ENCODE data around the gene LCE3D.
"Not testable (repeated sequence)": the region's sequence is repeated elsewhere in the genome, so short reads cannot be mapped to it uniquely, and the experiment has no call there.

LCE3D gene, protein sequence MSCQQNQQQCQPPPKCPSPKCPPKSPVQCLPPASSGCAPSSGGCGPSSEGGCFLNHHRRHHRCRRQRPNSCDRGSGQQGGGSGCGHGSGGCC

GRCh38 chr1:152580433-152580832 lies at the start of gene LCE3D:
LCE3D (minus strand) TSS chr1:152580516; CDS start chr1:152579936, 580 bp downstream.
- DNase-seq, result no peak

- no peak for DNase-seq
Observed at GRCh38 chr1:152626744-152627143, 46.4 kb upstream of the LCE3D start.

DNA sequence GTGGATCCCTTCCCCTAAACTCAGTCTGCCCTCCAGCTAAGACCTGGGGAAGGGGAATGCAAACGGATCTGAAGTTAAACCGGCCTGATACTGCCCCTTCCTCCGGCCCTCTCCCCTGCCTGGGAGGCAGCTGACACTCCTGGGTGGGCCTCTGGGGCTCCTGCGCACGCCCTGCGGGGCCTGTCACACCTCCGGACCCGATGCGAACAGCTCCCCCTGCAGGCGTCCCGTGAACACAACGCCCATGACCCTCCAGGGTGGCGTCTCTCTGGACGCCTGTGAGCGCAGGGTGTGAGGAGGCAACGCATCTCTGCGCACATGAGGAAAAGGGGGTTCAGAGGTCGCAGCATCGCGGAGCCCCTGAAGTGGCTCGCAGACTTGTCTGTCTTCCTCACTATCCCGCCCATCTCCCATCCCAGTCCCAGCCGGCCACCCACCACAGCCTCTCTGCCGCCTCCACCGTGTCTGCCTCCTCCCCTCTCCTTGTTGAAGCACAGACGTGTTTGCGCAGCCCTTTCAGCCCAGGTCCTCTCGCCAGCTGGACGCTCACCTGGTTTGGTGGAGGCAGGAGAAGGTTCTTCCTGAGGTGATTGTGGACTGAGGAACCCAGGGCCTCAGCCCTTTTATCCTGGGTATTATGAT lies 43.0 kb upstream of the LCE3D start:
- no peak for DNase-seq

GRCh38 chr1:152622803-152623202 lies 42.5 kb upstream of the LCE3D start, which contains the start of gene LCE3A:
LCE3A (minus strand) TSS chr1:152623103; CDS start chr1:152623103, 0 bp downstream.
- no peak for DNase-seq

- DNase-seq, result no peak
Observed at GRCh38 chr1:152621993-152622392, 41.7 kb upstream of the LCE3D start.

DNA sequence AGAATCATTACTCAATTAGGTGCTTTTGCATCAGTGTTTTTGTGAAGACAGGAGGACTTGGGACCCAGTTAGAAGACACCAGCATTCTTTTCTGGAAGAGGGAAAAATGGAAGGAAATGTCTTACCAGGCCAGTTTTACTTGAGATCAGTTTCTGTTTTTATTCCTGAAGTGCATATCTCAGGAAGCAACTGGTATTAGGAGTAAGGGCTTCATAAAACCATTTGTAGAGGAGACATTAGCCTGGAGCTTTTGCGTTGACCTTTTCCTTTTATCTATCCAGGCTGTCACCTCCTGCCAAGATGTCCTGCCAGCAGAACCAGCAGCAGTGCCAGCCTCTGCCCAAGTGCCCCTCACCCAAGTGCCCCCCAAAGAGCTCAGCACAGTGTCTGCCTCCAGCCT lies 33.2 kb upstream of the LCE3D start, which contains the start of gene LCE3B:
TSS of gene LCE3B (plus strand) at position 301 of the 400 bp plus-strand sequence. CDS start at position 301, 0 bp downstream.
- DNase-seq, result no peak

- no peak for DNase-seq
Observed at GRCh38 chr1:152599934-152600333, 19.6 kb upstream of the LCE3D start, which contains the start of gene LCE3C. LCE3C (plus strand) TSS chr1:152600234; CDS start chr1:152600732, 498 bp downstream.

DNA sequence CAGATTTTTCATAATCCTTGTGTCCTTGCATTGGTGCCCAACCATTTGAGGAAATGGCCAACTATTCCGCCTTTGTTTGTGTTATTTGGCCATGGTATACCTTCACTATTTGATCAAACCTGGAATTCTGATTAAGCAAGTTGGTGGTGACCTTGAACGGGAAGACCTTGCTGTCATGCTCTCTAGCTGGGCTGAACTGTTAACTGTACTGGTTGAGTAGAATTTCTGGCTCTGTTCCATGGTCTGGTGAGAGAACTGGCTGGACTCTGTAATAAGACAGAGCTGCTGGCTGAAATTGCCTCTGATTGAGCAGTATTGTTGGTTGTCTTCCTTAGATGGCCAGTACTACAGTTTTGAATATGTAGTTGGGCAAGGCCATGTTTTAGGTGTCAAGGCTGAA lies 16.7 kb upstream of the LCE3D start:
- DNase-seq, result no peak

DNA sequence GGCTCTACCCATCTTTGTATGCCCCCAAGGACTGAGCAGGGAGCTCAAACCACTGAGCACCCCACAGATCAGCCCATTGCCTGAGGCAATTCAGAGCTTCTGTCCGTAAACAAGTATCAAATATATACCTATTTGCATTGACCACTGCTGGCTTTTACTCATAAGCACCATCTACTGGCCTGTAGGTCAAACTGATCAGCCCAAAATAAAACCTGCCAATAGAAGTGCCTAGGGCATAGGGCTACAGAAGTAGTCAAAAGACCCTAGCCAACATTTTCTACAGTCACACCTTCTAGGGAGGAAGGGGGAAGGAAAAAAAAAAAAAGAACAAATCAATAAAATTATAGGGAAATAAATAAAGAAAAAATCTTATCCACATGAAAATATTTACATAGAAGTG lies 5.3 kb upstream of the LCE3D start:
- DNase-seq, result no peak

GRCh38 chr1:152582647-152583046 lies 2.3 kb upstream of the LCE3D start:
- no peak for DNase-seq

DNA sequence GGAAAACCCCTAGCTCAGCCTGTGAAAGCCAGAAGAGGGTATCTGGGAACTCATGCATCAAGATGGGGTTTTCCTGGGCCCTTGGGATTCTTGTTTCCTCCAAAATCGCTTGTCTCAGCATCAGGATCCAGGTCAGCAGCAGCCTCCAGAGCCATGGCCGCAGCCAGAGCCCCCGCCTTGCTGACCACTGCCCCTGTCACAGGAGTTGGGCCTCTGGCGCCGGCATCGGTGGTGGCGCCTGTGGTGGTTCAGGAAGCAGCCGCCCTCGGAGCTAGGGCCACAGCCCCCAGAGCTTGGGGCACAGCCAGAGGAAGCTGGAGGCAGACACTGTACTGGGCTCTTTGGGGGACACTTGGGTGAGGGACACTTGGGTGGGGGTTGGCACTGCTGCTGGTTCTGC lies 790 bp downstream of the LCE3D start:
- DNase-seq, result not testable (repeated sequence)

DNA sequence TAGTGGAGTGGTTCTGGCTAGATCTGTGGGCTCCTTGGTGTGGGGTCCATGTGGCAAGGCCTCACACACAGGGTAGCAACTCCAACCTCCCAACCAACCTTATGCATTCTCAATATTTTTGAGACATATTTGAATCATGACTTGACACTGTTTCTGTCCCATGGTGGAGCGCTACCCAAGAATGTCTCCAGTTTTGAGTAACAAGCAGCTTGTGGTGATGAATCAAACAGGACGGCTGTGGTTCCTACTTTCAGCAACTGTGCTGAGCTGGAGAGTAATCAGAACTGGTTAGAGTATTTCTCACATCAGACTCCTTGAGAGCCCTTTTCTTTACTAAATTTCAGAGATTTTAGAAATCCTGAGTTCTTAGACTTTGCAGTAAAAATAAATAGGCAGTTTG lies 3.1 kb downstream of the LCE3D start:
- DNase-seq, result no peak

DNA sequence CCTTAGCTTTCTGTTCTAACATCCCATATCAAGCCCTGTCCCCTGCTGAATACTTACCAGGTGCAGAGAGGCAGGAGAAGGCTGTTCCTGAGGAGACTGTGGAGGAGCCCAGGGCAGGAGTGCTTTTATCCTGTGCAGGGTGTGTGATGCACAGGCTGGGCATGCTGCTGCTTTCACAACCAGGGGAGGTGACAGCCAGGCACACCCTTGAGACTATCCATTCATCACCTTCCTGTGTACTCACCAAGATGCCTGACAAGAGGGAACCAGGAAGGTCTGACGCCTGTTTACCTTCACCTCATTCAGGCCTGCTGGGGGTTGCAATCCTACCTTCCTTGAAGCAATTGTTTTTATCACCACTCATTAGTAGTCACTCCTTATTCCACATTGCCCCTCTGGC lies 13.6 kb downstream of the LCE3D start, which contains the start of gene LCE3E:
TSS of gene LCE3E (minus strand) at position 100 of the 400 bp plus-strand sequence. CDS start 572 bp downstream, outside the sequence.
- DNase-seq, result no peak

DNA sequence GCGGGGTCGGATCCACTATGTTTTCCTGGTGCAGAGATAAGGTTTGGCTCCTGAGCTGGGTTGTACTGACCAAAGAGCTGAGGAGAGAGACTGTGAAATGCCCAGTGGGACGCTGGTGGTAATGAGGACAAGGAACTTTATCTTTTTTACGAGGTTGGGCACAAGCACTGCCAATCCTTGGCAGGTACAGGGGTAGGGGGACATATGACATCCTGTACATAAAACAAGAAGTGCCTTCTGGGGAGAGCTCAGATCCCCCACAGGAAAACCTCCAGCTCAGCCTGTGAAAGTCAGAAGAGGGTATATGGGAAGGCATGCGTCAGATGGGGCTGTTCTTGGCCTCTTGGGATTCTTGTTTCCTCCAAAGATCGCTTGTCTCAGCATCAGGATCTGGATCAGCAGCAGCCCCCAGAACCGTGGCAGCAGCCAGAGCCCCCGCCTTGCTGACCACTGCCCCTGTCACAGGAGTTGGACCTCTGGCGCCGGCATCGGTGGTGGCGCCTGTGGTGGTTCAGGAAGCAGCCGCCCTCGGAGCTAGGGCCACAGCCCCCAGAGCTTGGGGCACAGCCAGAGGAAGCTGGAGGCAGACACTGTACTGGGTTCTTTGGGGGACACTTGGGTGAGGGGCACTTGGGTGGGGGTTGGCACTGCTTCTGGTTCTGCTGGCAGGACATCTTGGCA lies 14.6 kb downstream of the LCE3D start:
- no peak for DNase-seq

- no peak for DNase-seq
Observed at GRCh38 chr1:152565115-152565514, 15.2 kb downstream of the LCE3D start.

DNA sequence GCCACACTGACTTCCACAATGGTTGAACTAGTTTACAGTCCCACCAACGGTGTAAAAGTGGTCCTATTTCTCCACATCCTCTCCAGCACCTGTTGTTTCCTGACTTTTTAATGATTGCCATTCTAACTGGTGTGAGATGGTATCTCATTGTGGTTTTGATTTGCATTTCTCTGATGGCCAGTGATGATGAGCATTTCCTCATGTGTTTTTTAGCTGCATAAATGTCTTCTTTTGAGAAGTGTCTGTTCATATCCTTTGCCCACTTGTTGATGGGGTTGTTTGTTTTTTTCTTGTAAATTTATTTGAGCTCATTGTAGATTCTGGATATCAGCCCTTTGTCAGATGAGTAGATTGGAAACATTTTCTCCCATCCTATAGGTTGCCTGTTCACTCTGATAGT lies 32.0 kb downstream of the LCE3D start:
- not testable (repeated sequence) for DNase-seq

- DNase-seq, result no peak
Observed at GRCh38 chr1:152546704-152547103, 33.6 kb downstream of the LCE3D start.

- no peak for DNase-seq
Observed at GRCh38 chr1:152543820-152544219, 36.5 kb downstream of the LCE3D start.

DNA sequence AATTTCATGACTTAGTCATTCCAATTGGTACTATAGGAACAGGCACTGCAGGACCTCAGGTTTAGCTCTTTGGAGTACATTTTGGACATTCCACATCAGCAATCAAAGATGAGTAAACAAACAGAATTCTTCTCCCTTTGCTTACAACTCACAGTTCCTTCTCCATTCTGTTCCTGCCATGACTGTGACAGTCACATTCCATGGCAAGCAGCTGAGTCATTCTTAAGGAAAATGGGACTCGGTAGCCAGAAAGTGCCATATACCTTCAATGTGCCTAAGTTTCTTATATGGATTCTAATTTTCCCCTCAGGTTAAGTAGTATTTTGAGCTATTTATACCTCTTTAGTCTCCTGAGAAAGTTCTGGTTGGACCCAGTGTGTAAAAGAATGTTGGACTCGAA lies 40.4 kb downstream of the LCE3D start:
- no peak for DNase-seq

GRCh38 chr1:152537496-152537895 lies 42.8 kb downstream of the LCE3D start:
- no peak for DNase-seq

DNA sequence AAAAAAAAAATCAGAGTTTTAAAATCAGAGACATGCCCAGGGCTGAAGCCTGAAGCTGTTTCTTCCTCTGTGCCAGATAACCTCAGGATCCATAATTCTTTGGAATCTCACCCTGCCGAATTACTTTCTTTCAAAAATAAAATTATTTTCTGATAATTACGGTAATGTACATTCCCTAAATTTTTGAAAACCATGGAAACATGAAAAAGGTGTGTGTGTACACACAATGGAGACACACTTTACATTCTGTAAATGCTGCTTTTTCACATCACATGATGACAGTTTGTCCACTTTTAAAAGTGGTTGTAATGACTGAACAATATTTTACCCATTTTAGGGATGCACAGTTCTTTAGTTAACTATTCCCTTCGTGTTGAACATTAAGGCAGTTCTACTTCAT lies 44.5 kb downstream of the LCE3D start:
- no peak for DNase-seq

DNA sequence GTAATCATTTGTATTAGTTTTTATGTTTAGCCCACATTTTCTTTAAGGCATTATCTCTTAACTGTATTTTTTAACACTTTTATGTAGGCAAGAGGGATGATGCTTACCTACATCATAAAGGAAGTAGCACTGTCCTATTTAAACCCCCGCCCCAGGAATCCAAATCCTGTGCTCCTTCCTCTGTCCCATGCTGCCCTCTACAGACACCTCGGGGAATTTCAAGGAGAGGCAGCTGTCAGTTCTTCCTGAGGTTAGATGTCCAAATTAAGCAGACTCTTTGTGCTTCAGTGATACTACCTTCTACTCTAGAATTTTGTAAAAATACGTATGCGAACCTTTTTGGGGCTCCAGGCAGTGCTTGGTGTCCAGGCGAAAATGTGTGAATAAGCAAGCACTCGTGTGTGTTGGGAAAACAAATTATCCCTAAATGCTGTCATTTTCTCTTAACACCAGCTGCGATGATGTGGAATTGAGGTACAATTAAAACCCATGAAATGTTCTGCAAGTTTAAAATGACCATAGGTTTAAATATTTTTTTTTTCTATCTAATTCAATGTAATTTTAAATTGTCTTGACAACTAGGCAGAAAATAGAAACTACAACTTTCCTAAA lies 46.9 kb downstream of the LCE3D start:
- DNase-seq, result no peak
